Neutrophil (primary cell): ENCODE results near the gene TNFAIP8L1.

Experiments used
- H3K27ac ChIP-seq: fragments of 200-600 bp; sonication (generic); 2 replicates; pipeline ENCODE4 v1.5.1; 2016; ENCODE audit warnings: mild to moderate bottlenecking, moderate library complexity
- H3K27me3 ChIP-seq: fragments of 200-600 bp; sonication (generic); 2 replicates; pipeline ENCODE4 v1.6.0; 2016; ENCODE audit warnings: mild to moderate bottlenecking
- H3K36me3 ChIP-seq: fragments of 200-600 bp; sonication (generic); 2 replicates; pipeline ENCODE4 v1.5.1; 2017
- H3K4me1 ChIP-seq, 2 experiments: fragments of 200-600 bp in 1 of 2; sonication (generic) in 1 of 2; 1 replicate in 1 of 2; 2 replicates in 1 of 2; pipeline versions ENCODE4 v1.5.1 to v1.6.1; 2013 to 2016; ENCODE audit warnings: low read depth in 1 of 2, low read length in 1 of 2, mild to moderate bottlenecking in 1 of 2, moderate library complexity in 1 of 2; ENCODE audit not compliant: control insufficient read depth in 1 of 2, insufficient read depth in 1 of 2
- H3K4me3 ChIP-seq, 2 experiments: fragments of 200-600 bp in 1 of 2; sonication (generic) in 1 of 2; 1 replicate in 1 of 2; 2 replicates in 1 of 2; pipeline ENCODE4 v1.5.1; 2013 to 2016; ENCODE audit warnings: low read depth in 1 of 2, low read length in 1 of 2, mild to moderate bottlenecking in 1 of 2, moderate library complexity in 1 of 2
- H3K9me3 ChIP-seq: fragments of 200-600 bp; sonication (generic); 2 replicates; pipeline ENCODE4 v1.5.1; 2016
- CTCF ChIP-seq: fragments of 200-600 bp; sonication (generic); IDR thresholded peaks from 2 replicates; pipeline ENCODE4 v1.5.1; 2016; ENCODE audit warnings: antibody characterized with exemption

The TNFAIP8L1 gene

GRCh38 chr19:4624301-4624700, 15.0 kb upstream of the TNFAIP8L1 start:
- H3K9me3 ChIP-seq = no peaks in the 10 kb centered on the region
- H3K27ac ChIP-seq = no peak overlapping the region
- TF ChIP-seq CTCF = no peak
- no peaks in the 10 kb centered on the region for H3K4me1 ChIP-seq
- H3K27me3 ChIP-seq = peaks cover 35% of the 10 kb centered on the region
- no peaks in the 10 kb centered on the region for H3K36me3 ChIP-seq
- H3K4me3 ChIP-seq = no peak overlapping the region

GRCh38 chr19:4624733-4625362, 14.5 kb upstream of the TNFAIP8L1 start:
- TF ChIP-seq CTCF = no peak
- Histone ChIP-seq H3K27me3 (peaks cover 29% of the 10 kb centered on the region), H3K36me3 (no peaks in the 10 kb centered on the region), H3K9me3 (no peaks in the 10 kb centered on the region), H3K4me3 (no peak overlapping the region), H3K4me1 (no peaks in the 10 kb centered on the region), H3K27ac (no peak overlapping the region)

GRCh38 chr19:4633140-4633967, 6.0 kb upstream of the TNFAIP8L1 start:
- Histone ChIP-seq H3K4me3 (peak overlapping the region; percentile 8 to 28), H3K27me3 (peaks cover 14% of the 10 kb centered on the region), H3K27ac (peak overlapping the region; percentile 76), H3K9me3 (no peaks in the 10 kb centered on the region), H3K4me1 (peaks cover 20 to 24% of the 10 kb centered on the region in 2 experiments), H3K36me3 (no peaks in the 10 kb centered on the region)
- TF ChIP-seq CTCF = peak; percentile 96

- peaks cover 37 to 39% of the 10 kb centered on the region in 2 experiments for H3K4me1 ChIP-seq
- no peaks in the 10 kb centered on the region for H3K9me3 ChIP-seq
- TF ChIP-seq CTCF = no peak
- peak overlapping the region; percentile 9 to 60 for H3K4me3 ChIP-seq
- H3K27me3 ChIP-seq = peaks cover 14% of the 10 kb centered on the region
- no peaks in the 10 kb centered on the region for H3K36me3 ChIP-seq
- H3K27ac ChIP-seq = no peak overlapping the region
These were observed 3.6 kb upstream of the TNFAIP8L1 start for GRCh38 chr19:4635754-4636116.

- H3K27me3 ChIP-seq = peaks cover 14% of the 10 kb centered on the region
- H3K4me3 ChIP-seq = peak overlapping the region; percentile 9 to 60
- H3K36me3 ChIP-seq = no peaks in the 10 kb centered on the region
- H3K4me1 ChIP-seq = peaks cover 37 to 39% of the 10 kb centered on the region in 2 experiments
- no peak overlapping the region for H3K27ac ChIP-seq
- TF ChIP-seq CTCF = peak; percentile 95
- H3K9me3 ChIP-seq = no peaks in the 10 kb centered on the region
These were observed 3.1 kb upstream of the TNFAIP8L1 start for GRCh38 chr19:4636151-4636717.
